ENCODE results near the gene CFAP46.

CFAP46 gene

GRCh38 chr10:132942101-132943057, at the start of gene CFAP46:
Gene CFAP46, minus strand, starts transcription at chr10:132942570. Its CDS starts 86 bp downstream, at chr10:132942484.
- TF ChIP-seq ZNF384 (IDR thresholded peaks at IDR 0.05) (no peak), BHLHE40 (IDR thresholded peaks at IDR 0.05; ENCODE audit: borderline replicate concordance) (no peak), SUZ12 (IDR thresholded peaks at IDR 0.05) (no peak), FOXA1 (IDR thresholded peaks at IDR 0.05) (no peak), ARNT (IDR thresholded peaks at IDR 0.05) (no peak), NFRKB (IDR thresholded peaks at IDR 0.05) (no peak), FOXK2 (IDR thresholded peaks at IDR 0.05) (no peak), LEF1 (IDR thresholded peaks at IDR 0.05; ENCODE audit: borderline replicate concordance) (no peak), FOXM1 (IDR thresholded peaks at IDR 0.05; ENCODE audit: borderline replicate concordance) (no peak), ELF4 (IDR thresholded peaks at IDR 0.05) (no peak), SP1 (IDR thresholded peaks at IDR 0.05) (no peak)
- ChIA-PET POLR2A (no interaction called here), CTCF (no interaction called here)
- DNase-seq (ENCODE audit: extremely low spot score): no peak

DNA sequence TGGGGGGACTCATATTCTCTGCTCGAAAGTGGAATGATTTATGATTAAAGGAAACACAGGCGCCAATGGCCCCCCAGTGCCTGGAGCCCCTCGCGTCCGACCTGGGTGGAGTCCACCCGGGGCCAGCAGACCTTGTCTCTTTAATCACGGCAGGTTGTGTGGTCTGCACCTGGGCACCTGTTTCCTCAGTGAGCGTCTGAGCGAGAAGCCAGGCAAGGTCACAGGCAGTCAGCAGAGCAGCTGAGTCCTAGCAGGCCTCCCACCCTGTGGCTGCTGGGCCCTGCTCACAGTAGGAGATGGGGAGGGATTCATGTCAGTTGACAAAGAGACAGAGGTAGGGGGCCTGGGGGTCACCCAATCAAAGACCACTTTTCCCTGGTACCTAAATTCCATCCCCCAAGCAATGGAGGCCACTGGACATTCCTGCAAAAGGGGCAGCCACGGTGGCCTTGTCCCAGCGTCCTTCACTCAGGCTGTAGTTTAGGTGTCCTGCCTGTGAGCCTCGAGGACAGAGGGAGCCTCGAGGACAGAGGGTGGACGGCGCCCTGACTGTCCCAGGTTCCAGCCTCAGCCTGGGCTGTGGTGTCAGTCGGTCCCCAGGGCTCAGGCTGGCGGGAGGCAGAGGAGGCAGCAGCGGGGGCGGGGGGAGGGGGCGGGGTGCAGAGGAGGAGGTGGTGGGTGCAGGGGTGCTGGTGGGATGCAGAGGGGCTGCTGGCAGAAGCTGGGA, 49.5 kb upstream of the CFAP46 start:
- POLR2A ChIA-PET: no interaction called here
- CTCF ChIA-PET: no interaction called here
- no peak for TF ChIP-seq FOXA1 (IDR thresholded peaks at IDR 0.05)
- no peak for TF ChIP-seq ARNT (IDR thresholded peaks at IDR 0.05)
- TF ChIP-seq SUZ12 (IDR thresholded peaks at IDR 0.05): no peak
- no peak for TF ChIP-seq TARDBP (IDR thresholded peaks at IDR 0.05)
- no peak for TF ChIP-seq L3MBTL2 (conservative IDR thresholded peaks at IDR 0.05)
- no peak for TF ChIP-seq LEF1 (IDR thresholded peaks at IDR 0.05; ENCODE audit: borderline replicate concordance)
- TF ChIP-seq HDGF (IDR thresholded peaks at IDR 0.05; ENCODE audit: borderline replicate concordance): no peak
- no peak for TF ChIP-seq FOXK2 (IDR thresholded peaks at IDR 0.05)
- no peak for TF ChIP-seq NFRKB (IDR thresholded peaks at IDR 0.05)
- no peak for TF ChIP-seq SP1 (IDR thresholded peaks at IDR 0.05)
- no peak for TF ChIP-seq ZNF384 (IDR thresholded peaks at IDR 0.05)
- TF ChIP-seq ELF4 (IDR thresholded peaks at IDR 0.05): no peak
- DNase-seq (ENCODE audit: extremely low spot score): no peak

GRCh38 chr10:132990684-132991545, 48.5 kb upstream of the CFAP46 start:
- TF ChIP-seq CTBP1 (IDR thresholded peaks at IDR 0.05; ENCODE audit: borderline replicate concordance): no peak
- no peak for TF ChIP-seq ARNT (IDR thresholded peaks at IDR 0.05)
- no peak for TF ChIP-seq SUZ12 (IDR thresholded peaks at IDR 0.05)
- TF ChIP-seq FOXA1 (IDR thresholded peaks at IDR 0.05): no peak
- TF ChIP-seq FOXK2 (IDR thresholded peaks at IDR 0.05): no peak
- no peak for DNase-seq (ENCODE audit: extremely low spot score)
- CTCF ChIA-PET: no interaction called here
- POLR2A ChIA-PET: no interaction called here

DNA sequence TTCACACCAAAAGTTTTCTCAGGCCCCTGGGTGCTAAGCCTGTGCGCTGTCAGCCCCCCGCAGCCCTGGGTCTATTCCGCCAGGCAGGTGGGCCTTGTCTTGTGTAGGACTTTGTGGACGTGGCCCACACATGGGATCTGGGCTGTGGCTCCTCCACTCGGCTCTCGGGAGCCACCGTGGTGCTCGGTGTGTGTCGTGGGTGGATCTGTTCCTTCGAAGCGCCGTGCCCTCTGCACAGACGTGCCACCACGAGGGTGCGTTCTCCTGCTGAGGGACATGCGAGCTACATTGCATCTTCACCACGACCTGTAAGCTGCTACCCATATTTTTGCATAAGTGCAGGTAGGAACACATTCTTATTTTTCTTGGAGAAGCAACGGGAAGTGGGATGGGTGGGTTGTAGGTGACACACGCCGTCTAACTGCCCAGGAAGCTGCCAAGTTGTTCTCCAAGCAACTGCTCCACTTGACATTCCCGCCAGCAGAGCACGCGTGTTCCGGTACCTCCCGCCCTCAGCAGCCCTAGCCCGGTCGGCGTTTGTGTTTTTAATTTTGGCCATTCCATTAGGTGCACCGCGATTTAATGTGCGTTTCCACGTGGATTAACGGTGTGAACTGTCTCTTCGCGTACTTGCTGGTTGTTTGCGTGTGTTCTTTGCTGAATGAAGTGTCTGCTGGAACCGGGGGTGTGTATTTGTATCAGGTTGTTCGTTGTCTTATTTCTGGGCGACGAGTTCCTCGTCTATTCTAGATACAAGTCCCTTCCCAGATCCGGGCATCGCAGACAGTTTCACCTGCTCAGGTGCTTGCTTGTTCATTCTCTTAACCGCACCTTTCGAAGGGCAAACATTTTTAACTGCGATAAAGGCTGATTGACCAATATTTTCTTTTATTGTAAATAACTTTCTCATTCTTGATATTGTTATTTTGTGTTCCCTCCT, 47.4 kb upstream of the CFAP46 start:
- no peak for DNase-seq (ENCODE audit: extremely low spot score)
- ChIA-PET CTCF (no interaction called here), POLR2A (no interaction called here)
- TF ChIP-seq ARNT (IDR thresholded peaks at IDR 0.05): no peak
- no peak for TF ChIP-seq TARDBP (IDR thresholded peaks at IDR 0.05)
- no peak for TF ChIP-seq PKNOX1 (IDR thresholded peaks at IDR 0.05)
- TF ChIP-seq SP1 (IDR thresholded peaks at IDR 0.05): no peak
- TF ChIP-seq ELF4 (IDR thresholded peaks at IDR 0.05): no peak
- TF ChIP-seq ZNF384 (IDR thresholded peaks at IDR 0.05): no peak
- TF ChIP-seq CTBP1 (IDR thresholded peaks at IDR 0.05; ENCODE audit: borderline replicate concordance): no peak
- no peak for TF ChIP-seq NFRKB (IDR thresholded peaks at IDR 0.05)
- TF ChIP-seq SUZ12 (IDR thresholded peaks at IDR 0.05): no peak
- no peak for TF ChIP-seq FOXK2 (IDR thresholded peaks at IDR 0.05)
- no peak for TF ChIP-seq FOXA1 (IDR thresholded peaks at IDR 0.05)
- no peak for TF ChIP-seq L3MBTL2 (conservative IDR thresholded peaks at IDR 0.05)
- TF ChIP-seq FOXM1 (IDR thresholded peaks at IDR 0.05; ENCODE audit: borderline replicate concordance): no peak
- TF ChIP-seq LEF1 (IDR thresholded peaks at IDR 0.05; ENCODE audit: borderline replicate concordance): no peak
- no peak for TF ChIP-seq BHLHE40 (IDR thresholded peaks at IDR 0.05; ENCODE audit: borderline replicate concordance)
- no peak for TF ChIP-seq HDGF (IDR thresholded peaks at IDR 0.05; ENCODE audit: borderline replicate concordance)

- TF ChIP-seq L3MBTL2 (conservative IDR thresholded peaks at IDR 0.05) (no peak), SP1 (IDR thresholded peaks at IDR 0.05) (no peak), HDGF (IDR thresholded peaks at IDR 0.05; ENCODE audit: borderline replicate concordance) (no peak), ELF4 (IDR thresholded peaks at IDR 0.05) (no peak), FOXK2 (IDR thresholded peaks at IDR 0.05) (no peak), FOXM1 (IDR thresholded peaks at IDR 0.05; ENCODE audit: borderline replicate concordance) (no peak), ARNT (IDR thresholded peaks at IDR 0.05) (no peak), ZNF384 (IDR thresholded peaks at IDR 0.05) (no peak), NFRKB (IDR thresholded peaks at IDR 0.05) (no peak), BHLHE40 (IDR thresholded peaks at IDR 0.05; ENCODE audit: borderline replicate concordance) (no peak), TARDBP (IDR thresholded peaks at IDR 0.05) (no peak), LEF1 (IDR thresholded peaks at IDR 0.05; ENCODE audit: borderline replicate concordance) (no peak)
- DNase-seq (ENCODE audit: extremely low spot score): no peak
- POLR2A ChIA-PET: no interaction called here
- CTCF ChIA-PET: no interaction called here
These were observed 46.6 kb upstream of the CFAP46 start for GRCh38 chr10:132988988-132989387.
